HS-27A (cell line): ENCODE results near the gene CARD11.

Experiments
- DNase-seq: peaks from one replicate; pipeline ENCODE4 v3.0.0-alpha.2; 2012; ENCODE audit warnings: low read depth, missing footprints

CARD11 gene

DNA sequence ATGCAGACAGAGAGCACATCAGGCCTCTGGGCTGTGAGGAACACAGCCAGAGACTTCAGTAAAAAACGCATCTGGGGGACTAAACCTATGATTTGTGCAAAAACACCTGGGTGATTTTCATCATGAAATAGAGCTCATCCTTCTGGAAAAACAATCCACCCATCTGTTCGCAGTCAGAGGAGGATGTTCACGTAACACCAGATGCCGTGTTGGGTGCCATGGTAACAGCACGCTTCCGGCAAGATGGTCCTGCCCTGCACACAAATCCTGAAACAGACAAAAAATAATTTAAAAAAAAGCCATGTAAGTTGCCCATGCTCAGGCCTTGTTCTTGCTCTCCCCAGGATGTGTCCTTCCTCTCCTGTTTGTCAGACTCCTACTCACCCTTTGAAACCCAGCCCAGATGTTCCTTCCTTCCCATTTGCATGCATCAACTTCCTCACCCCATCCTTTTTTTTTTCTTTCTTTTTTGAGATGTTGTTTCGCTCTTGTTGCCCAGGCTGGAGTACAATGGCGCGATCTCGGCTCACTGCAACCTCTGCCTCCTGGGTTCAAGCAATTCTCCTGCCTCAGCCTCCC lies 171.3 kb downstream of the CARD11 start:
- no peak for DNase-seq

DNA sequence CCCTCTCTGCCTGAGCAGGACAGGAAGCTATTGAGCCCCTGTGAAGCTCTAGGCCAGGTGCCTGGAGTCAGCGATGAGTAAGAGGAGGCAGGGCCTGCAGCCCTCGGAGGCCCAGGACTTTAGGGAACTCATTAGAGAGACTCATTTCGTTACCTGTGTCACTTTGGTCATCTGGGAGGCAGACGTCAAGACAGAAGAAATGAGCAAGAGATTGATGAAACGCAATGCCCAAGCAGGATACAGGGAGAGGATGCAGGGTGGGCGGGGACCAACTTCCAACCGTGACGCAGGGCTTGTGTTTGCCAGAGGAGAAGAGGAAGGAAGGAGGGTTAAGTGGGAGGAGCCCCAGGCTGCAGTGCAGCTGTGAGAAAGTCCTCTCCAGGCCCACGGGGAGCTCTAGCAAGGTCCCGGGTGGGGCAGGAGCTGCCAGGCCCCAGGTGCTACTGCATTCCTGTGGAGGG lies 173.2 kb downstream of the CARD11 start:
- no peak for DNase-seq

DNA sequence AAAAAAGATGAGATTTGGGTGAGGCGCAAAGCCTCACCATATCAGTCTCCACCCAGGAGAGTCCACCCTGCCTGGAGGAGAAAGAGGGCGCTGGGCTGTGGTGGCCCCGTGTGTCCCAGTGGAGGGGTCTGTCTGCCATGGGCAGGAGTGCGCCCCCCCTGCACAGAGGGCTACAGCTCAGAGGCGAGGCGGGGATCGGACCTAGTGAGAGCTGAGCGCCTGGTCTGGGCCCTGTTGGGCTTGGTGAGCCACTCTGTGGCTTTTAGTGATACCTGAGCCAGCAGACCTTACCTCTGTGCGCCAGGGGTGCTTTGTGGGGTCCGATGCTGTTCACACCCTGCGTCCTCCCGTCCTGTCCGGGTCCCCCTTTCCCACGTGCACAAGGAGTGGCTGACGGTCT lies 173.7 kb downstream of the CARD11 start:
- no peak for DNase-seq

DNA sequence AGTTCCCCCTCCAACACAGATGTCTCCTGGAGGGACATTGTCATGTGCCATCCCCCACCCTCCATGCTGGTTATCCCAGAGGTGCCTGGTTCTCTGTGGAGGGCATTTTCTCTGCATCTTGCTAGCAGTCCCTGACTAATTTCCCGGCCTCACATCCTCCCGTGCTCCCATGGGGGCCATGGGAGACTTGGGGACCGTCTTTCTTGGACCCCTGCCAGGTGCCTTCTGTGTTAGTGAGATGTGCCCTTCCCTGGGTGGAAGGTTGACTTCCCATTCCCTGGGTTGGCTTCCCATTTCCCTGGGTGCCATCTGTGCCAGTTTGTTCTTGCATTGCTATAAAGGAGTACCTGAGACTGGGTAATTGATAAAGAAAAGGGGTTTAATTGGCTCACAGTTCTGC lies 177.1 kb downstream of the CARD11 start:
- DNase-seq = no peak

DNA sequence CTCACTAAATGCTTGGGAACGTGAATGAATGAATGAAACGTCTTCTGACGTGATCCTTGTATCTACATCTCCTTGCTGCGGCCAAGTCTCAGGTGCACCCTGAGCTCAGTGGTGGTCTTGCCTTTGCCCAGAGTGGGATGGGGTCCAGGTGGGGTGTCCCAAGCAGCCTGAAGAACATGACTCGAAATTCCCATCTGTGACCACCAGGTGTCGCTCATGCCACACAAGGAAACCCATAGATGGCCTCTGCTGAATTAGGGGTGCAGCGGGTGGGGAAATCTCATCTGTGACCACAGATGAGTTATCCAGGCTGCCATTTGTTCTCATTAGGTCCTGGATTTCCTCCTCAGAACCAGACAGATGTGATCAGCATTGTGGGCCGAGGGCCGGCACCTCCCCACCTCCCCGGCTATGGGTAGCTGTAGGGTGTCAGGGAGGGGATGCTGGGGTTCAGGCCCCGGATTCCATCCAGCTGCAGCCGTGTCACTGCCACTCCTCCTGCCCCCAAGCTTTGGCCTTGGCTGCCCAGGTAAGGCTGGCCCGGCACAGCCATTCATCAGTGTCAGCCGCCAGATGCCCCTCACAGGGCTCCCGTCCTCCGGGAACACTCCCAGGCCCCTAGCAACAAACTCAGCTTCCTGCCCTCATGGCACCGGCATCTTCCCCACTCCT lies 178.5 kb downstream of the CARD11 start:
- peak; percentile 49 for DNase-seq

DNA sequence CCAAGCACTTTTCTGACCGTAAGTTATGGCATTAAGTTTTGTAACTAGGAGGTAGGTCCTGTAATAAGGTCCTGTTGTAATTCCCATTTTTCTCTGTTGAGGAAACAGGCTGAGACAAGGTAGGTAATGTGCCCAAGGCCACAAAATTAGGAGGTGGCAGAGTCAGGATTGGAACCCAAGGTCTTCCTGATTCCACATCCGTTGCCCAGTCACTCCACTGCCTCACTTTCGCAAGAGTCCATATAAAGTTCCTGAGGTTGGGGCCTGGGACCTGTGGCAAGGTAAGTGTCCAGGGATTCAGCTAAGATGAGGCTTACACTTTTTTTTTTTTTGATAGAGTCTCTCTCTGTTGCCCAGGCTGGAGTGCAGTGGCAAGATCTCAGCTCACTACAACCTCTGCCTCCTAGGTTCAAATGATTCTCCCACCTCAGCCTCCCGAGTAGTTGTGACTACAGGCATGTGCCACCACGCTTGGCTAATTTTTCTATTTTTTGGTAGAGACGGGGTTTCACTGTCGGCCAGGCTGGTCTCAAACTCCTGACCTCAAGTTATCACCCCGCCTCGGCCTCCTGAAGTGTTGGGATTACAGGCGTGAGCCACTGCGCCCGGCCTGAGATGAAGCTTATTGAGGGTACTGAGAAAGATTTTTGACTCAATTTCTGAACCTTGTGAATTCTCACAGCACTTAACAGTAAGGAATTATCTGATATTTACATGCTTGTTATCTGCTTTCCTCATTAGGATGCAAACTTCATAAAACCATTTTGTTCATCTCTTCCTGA lies 179.3 kb downstream of the CARD11 start:
- DNase-seq = no peak

DNA sequence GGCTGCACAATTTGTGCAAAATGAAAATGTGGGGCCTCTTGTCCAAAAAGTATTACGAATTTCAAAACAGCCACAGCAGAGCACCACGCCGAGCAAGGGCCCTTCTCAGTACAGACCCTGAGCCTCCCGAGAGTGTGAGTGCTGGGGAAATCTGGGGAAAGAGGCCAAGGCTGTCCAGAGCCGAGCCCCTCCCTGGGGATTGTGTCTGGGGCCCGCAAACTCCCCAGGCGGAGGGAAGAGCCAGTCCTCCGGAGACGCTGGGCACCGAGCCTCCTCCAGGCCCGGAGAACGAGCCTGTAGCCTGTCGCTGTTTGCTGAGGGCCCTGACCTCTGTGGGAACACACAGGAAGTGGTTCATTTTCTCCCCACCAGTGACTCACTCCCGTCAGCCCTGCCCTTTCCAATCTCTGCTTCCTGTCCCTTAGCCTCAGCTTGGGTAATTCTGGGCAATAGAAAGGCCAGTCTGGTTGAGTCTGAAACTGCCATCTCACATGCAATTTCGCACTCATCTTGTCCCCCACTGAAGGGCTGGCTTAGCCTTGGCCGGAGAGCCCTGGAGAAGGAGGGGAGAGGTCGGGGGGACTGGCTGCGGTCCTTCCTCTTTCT lies 180.1 kb downstream of the CARD11 start:
- DNase-seq = peak; percentile 88

DNA sequence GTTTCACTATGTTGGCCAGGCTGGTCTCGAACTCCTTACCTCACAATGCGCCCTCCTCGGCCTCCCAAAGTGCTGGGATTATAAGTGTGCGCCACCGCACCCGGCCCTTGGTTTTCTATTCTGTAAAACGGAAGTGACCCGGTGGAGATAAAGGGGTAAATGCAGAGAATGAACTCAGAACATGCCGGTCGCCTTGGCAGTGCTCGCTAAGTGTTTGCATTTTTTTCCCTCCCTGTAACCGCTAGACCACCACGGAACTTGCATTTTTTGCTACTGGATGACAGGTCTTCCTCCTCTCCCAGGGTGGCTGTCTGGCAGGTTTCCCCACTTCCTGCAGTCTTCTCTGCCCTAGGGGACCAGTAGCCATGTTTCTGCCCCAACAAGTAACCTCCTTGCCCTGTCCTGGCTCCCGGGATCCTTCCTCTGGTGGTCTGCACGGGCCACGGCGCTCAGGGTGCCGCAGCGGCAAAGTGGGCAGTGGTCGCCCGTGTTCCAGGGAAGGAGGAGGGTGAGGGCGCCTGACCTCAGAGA lies 180.8 kb downstream of the CARD11 start:
- no peak for DNase-seq

DNA sequence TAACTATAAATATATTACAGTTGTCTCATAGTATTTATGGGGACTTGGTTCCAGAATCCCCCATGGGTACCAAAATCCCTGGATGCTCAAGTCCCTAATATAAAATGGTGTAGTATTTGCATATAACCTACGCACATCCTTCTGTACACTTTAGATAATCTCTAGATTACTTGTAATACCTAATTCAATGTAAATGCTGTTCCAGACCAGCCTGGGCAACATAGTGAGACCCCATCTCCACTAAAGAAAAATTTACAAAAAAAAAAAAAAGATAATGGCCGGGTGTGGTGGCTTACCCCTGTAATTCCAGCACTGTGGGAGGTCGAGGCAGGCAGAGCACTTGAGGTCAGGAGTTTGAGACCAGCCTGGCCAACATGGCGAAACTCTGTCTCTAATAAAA lies 182.2 kb downstream of the CARD11 start:
- DNase-seq = no peak

DNA sequence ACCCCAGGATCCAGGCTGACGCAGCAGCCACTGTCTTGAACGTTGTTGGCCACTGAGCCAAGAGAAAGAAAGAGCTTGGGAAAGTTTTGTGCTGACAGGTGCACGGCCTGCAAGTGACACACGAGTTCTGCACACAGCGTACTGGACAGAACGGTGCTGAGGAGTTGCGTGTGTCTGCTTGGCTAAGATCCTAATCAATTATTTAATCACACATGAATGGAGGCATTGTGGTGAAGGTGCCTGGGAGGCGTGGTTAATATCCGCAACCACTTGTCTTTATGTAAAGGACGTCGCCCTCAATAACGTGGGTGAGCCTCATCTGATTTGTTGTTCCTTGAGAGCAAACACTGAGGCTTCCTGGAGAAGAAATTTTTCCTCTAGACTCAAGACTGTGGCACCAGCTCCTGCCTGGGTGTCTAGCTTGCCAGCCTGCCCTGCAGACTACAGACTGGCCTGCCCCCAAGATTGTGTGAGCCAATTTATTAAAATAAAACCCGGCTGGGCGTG lies 183.0 kb downstream of the CARD11 start:
- no peak for DNase-seq

DNA sequence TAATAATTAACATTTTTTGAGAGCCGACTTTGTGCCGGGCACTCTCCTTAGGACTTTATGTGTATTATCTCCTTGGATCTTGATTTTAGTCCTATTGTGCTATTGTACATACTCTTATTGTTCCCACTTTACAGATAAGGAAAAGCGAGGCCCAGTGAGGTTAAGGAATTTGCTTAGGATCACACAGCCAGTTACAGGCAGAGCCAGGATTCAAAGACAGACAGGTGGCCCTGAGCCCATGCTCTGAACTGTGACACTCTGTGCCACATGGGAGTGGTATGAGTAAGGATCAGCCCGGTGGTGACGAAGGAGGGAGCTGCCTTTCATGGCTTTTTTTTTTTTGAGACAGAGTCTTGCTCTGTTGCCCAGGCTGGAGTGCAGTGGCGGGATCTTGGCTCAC lies 183.7 kb downstream of the CARD11 start:
- no peak for DNase-seq

DNA sequence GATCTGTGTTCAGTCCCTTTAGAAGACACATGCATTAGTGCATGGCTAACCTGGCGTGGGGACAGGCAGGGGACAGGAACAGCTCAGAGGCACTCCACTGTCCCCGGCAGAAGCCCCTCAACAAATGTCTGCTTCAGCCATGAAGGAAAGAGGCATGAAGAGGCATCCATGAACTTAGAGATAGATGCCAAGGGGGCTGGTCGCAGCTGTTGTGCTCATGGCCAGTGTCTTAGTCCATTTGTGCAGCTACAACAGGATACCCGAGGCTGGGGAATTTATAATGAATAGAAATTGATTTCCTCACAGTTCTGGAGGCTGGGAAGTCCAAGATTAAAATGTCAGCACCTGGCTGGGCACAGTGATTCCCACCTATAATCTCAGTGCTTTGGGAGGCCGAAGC lies 185.0 kb downstream of the CARD11 start:
- DNase-seq = no peak

DNA sequence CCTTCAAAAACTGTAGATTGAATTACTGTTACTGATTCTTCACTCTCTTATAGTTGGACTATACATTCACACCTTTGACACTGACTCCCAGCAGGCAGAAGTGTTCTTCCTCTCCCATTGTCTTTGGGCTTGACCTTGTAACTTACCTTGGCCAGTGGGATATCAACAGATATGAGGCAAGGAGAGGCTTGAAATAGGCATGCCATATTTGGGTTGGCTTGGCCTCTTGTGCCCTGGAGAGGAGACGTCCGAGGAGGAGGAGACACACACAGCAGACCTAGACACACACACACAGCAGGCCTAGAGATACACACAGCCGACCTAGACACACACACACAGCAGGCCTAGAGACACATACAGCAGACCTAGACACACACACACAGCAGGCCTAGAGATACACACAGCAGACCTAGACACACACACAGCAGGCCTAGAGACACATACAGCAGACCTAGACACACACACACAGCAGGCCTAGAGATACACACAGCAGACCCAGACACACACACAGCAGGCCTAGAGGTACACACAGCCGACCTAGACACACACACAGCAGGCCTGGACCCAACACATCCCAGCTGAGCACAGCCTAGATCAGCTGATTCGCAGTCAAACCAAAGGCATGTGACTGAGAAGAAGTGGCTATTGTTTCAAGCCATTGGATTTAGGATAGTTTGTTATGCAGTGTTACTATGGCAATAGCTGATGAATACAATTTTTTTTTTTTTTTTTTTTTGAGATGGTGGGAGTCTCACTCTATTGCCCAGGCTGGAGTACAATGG lies 187.1 kb downstream of the CARD11 start:
- no peak for DNase-seq
